ENCODE measurements around the gene PPARG.

GRCh38 chr3:12460127-12460526 lies 171.3 kb downstream of the PPARG start:
- TF ChIP-seq CTCF (IDR thresholded peaks at IDR 0.05), result no peak
- no peak for TF ChIP-seq POLR2A (IDR thresholded peaks at IDR 0.05)
- no peak for TF ChIP-seq POLR2AphosphoS5 (IDR thresholded peaks at IDR 0.05)
